WTC11 (cell line): ENCODE measurements around the gene GALNT9. TPM values are rescaled to one million over a fixed set of nuclear protein-coding genes. Genes with fewer than 3 reads are reported as not detected.

Experiments used
- ATF1 ChIP-seq: sonication (generic); formaldehyde crosslinking; IDR thresholded peaks from 2 replicates; pipeline ENCODE4 v1.8.1; 2023; ENCODE audit warnings: mild to moderate bottlenecking, moderate library complexity, missing genetic modification reagents
- CREM ChIP-seq: sonication (generic); formaldehyde crosslinking; IDR thresholded peaks from 2 replicates; pipeline ENCODE4 v1.8.1; 2022; ENCODE audit warnings: mild to moderate bottlenecking, missing genetic modification reagents, moderate library complexity
- ELF4 ChIP-seq: sonication (generic); formaldehyde crosslinking; IDR thresholded peaks from 2 replicates; pipeline ENCODE4 v1.8.1; 2022; ENCODE audit warnings: low read depth, mild to moderate bottlenecking, moderate library complexity, missing genetic modification reagents
- EMX1 ChIP-seq: fragments of 250-450 bp; sonication (Bioruptor Pico); IDR thresholded peaks from 2 replicates; pipeline ENCODE4 v1.8.0; 2021; ENCODE audit warnings: mild to moderate bottlenecking
- FOXJ3 ChIP-seq: sonication (generic); formaldehyde crosslinking; IDR thresholded peaks from 2 replicates; pipeline ENCODE4 v1.9.0; 2021; ENCODE audit warnings: missing genetic modification reagents, mild to moderate bottlenecking, borderline replicate concordance
- JAZF1 ChIP-seq: fragments of 250-450 bp; sonication (Bioruptor Pico); IDR thresholded peaks from 2 replicates; pipeline ENCODE4 v1.9.0; 2021; ENCODE audit warnings: moderate library complexity, mild to moderate bottlenecking, inconsistent platforms
- MYBL2 ChIP-seq: sonication (generic); formaldehyde crosslinking; IDR thresholded peaks from 2 replicates; pipeline ENCODE4 v1.8.1; 2023; ENCODE audit warnings: mild to moderate bottlenecking, moderate library complexity, missing genetic modification reagents
- NFE2L1 ChIP-seq: sonication (generic); formaldehyde crosslinking; IDR thresholded peaks from 2 replicates; pipeline ENCODE4 v1.8.1; 2023; ENCODE audit warnings: missing genetic modification reagents
- RORB ChIP-seq: fragments of 250-450 bp; sonication (Bioruptor Pico); IDR thresholded peaks from 2 replicates; pipeline ENCODE4 v1.9.0; 2021; ENCODE audit warnings: mild to moderate bottlenecking
- SP1 ChIP-seq: sonication (generic); formaldehyde crosslinking; conservative IDR thresholded peaks from 2 replicates; pipeline ENCODE4 v1.8.1; 2022; ENCODE audit warnings: missing genetic modification reagents
- ZBTB21 ChIP-seq: sonication (generic); formaldehyde crosslinking; IDR thresholded peaks from 2 replicates; pipeline ENCODE4 v1.8.1; 2023; ENCODE audit warnings: mild to moderate bottlenecking, missing genetic modification reagents, borderline replicate concordance
- ZNF121 ChIP-seq: sonication (generic); formaldehyde crosslinking; IDR thresholded peaks from 2 replicates; pipeline ENCODE4 v1.8.0; 2023; ENCODE audit warnings: missing genetic modification reagents
- ZNF138 ChIP-seq: sonication (generic); formaldehyde crosslinking; conservative IDR thresholded peaks from 2 replicates; pipeline ENCODE4 v1.8.1; 2022; ENCODE audit warnings: mild to moderate bottlenecking, moderate library complexity, missing genetic modification reagents
- ZNF219 ChIP-seq: sonication (generic); formaldehyde crosslinking; IDR thresholded peaks from 2 replicates; pipeline ENCODE4 v1.8.0; 2023; ENCODE audit warnings: missing genetic modification reagents, mild to moderate bottlenecking, borderline replicate concordance
- ZNF263 ChIP-seq: sonication (generic); formaldehyde crosslinking; IDR thresholded peaks from 2 replicates; pipeline ENCODE4 v1.8.1; 2022; ENCODE audit warnings: low read depth, mild to moderate bottlenecking, moderate library complexity, missing genetic modification reagents
- ZNF396 ChIP-seq: fragments of 250-450 bp; sonication (Bioruptor Pico); IDR thresholded peaks from 2 replicates; pipeline ENCODE4 v1.8.0; 2021; ENCODE audit warnings: mild to moderate bottlenecking, moderate library complexity, borderline replicate concordance
- ZNF416 ChIP-seq: fragments of 250-450 bp; sonication (Bioruptor Pico); IDR thresholded peaks from 2 replicates; pipeline ENCODE4 v1.9.0; 2021; ENCODE audit warnings: mild to moderate bottlenecking, inconsistent platforms
- ZNF423 ChIP-seq: fragments of 250-450 bp; sonication (Bioruptor Pico); IDR thresholded peaks from 2 replicates; pipeline ENCODE4 v2.1.2; 2022; ENCODE audit warnings: mild to moderate bottlenecking, moderate library complexity
- ZNF671 ChIP-seq: fragments of 250-450 bp; sonication (Bioruptor Pico); IDR thresholded peaks from 2 replicates; pipeline ENCODE4 v1.8.0; 2021; ENCODE audit warnings: mild to moderate bottlenecking
- total RNA-seq: library from RNA; stranded (reverse); gene quantifications from 3 replicates; pipeline ENCODE4 v1.2.3, GENCODE V29; 2021
- TF ChIP-seq, protein P1 (sequence below): fragments of 250-450 bp; sonication (Bioruptor Pico); IDR thresholded peaks from 2 replicates; pipeline ENCODE4 v1.9.0; 2021; ENCODE audit warnings: mild to moderate bottlenecking, borderline replicate concordance
- TF ChIP-seq, protein P2 (sequence below): sonication (generic); formaldehyde crosslinking; IDR thresholded peaks from 2 replicates; pipeline ENCODE4 v1.8.1; 2023; ENCODE audit warnings: mild to moderate bottlenecking, missing genetic modification reagents
- TF ChIP-seq, protein P3 (sequence below): sonication (generic); formaldehyde crosslinking; IDR thresholded peaks from 2 replicates; pipeline ENCODE4 v1.8.1; 2022; ENCODE audit warnings: mild to moderate bottlenecking, moderate library complexity, missing genetic modification reagents
- TF ChIP-seq, protein P4 (sequence below): sonication (generic); formaldehyde crosslinking; IDR thresholded peaks from 2 replicates; pipeline ENCODE4 v1.8.0; 2022; ENCODE audit warnings: mild to moderate bottlenecking, missing genetic modification reagents
- TF ChIP-seq, protein P5 (sequence below): sonication (generic); formaldehyde crosslinking; IDR thresholded peaks from 2 replicates; pipeline ENCODE4 v1.8.1; 2022; ENCODE audit warnings: low read depth, missing genetic modification reagents, borderline replicate concordance
- TF ChIP-seq, protein P6 (sequence below): sonication (generic); formaldehyde crosslinking; IDR thresholded peaks from 2 replicates; pipeline ENCODE4 v1.8.0; 2022; ENCODE audit warnings: mild to moderate bottlenecking, missing genetic modification reagents
- TF ChIP-seq, protein P7 (sequence below): fragments of 250-450 bp; sonication (Bioruptor Pico); IDR thresholded peaks from 2 replicates; pipeline ENCODE4 v1.9.0; 2021; ENCODE audit warnings: mild to moderate bottlenecking
- TF ChIP-seq, protein P8 (sequence below): sonication (generic); formaldehyde crosslinking; IDR thresholded peaks from 2 replicates; pipeline ENCODE4 v1.8.1; 2023; ENCODE audit warnings: mild to moderate bottlenecking, missing genetic modification reagents

Gene GALNT9
- total RNA-seq, 1 experiment from 2014 or later, result 0.90 TPM

DNA sequence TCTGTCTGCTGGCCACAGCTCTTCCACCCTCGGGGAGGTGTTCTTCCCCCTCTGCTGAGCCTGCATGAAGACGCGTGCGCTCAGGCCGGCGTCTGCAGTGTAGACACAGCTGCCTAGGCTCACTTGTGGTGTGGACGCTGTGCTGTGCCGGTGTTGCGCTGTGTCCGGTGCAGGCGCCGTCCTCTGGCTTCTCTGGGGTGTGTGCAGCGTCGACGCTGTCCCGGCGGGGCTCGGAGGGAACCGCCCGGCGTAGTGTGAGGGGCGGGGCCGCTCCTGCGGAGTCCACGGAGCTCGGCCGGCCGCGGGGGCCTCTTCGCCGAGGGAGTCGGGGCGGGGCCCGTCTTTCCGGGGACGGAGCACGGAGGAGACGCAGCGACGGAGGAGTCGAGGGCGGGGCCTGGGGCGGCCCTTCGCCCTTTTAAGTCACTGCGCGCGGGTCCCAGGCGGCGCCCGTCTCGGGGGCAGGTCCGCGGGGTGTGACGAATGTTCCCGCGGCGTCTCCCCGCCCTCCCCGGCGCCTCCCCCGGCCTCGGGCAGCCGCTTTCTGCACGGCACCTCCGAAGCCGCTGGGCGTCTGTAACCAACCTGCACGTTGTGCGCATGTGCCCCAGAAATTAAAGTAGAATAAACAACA, 139.9 kb downstream of the GALNT9 start (continued):
- TF ChIP-seq, protein P1, sequence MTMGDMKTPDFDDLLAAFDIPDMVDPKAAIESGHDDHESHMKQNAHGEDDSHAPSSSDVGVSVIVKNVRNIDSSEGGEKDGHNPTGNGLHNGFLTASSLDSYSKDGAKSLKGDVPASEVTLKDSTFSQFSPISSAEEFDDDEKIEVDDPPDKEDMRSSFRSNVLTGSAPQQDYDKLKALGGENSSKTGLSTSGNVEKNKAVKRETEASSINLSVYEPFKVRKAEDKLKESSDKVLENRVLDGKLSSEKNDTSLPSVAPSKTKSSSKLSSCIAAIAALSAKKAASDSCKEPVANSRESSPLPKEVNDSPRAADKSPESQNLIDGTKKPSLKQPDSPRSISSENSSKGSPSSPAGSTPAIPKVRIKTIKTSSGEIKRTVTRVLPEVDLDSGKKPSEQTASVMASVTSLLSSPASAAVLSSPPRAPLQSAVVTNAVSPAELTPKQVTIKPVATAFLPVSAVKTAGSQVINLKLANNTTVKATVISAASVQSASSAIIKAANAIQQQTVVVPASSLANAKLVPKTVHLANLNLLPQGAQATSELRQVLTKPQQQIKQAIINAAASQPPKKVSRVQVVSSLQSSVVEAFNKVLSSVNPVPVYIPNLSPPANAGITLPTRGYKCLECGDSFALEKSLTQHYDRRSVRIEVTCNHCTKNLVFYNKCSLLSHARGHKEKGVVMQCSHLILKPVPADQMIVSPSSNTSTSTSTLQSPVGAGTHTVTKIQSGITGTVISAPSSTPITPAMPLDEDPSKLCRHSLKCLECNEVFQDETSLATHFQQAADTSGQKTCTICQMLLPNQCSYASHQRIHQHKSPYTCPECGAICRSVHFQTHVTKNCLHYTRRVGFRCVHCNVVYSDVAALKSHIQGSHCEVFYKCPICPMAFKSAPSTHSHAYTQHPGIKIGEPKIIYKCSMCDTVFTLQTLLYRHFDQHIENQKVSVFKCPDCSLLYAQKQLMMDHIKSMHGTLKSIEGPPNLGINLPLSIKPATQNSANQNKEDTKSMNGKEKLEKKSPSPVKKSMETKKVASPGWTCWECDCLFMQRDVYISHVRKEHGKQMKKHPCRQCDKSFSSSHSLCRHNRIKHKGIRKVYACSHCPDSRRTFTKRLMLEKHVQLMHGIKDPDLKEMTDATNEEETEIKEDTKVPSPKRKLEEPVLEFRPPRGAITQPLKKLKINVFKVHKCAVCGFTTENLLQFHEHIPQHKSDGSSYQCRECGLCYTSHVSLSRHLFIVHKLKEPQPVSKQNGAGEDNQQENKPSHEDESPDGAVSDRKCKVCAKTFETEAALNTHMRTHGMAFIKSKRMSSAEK, result no peak
- TF ChIP-seq FOXJ3 (CRISPR knock-in tag) (no peak), NFE2L1 (CRISPR knock-in tag) (no peak), JAZF1 (CRISPR knock-in tag) (no peak), ZNF138 (CRISPR knock-in tag) (no peak), ZNF121 (CRISPR knock-in tag) (no peak), ZNF219 (no peak), MYBL2 (CRISPR knock-in tag) (no peak), ZBTB21 (CRISPR knock-in tag) (no peak), ELF4 (CRISPR knock-in tag) (no peak), ZNF396 (CRISPR knock-in tag) (no peak), CREM (no peak), ZNF263 (CRISPR knock-in tag) (no peak), EMX1 (CRISPR knock-in tag) (no peak), ATF1 (CRISPR knock-in tag) (peak; percentile 47; the same call in 1 of the 2 replicates), ZNF416 (no peak), RORB (CRISPR knock-in tag) (no peak), ZNF423 (CRISPR knock-in tag) (no peak), ZNF671 (CRISPR knock-in tag) (no peak), SP1 (CRISPR knock-in tag) (no peak)
- TF ChIP-seq, protein P2, sequence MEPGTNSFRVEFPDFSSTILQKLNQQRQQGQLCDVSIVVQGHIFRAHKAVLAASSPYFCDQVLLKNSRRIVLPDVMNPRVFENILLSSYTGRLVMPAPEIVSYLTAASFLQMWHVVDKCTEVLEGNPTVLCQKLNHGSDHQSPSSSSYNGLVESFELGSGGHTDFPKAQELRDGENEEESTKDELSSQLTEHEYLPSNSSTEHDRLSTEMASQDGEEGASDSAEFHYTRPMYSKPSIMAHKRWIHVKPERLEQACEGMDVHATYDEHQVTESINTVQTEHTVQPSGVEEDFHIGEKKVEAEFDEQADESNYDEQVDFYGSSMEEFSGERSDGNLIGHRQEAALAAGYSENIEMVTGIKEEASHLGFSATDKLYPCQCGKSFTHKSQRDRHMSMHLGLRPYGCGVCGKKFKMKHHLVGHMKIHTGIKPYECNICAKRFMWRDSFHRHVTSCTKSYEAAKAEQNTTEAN, result no peak
- TF ChIP-seq, protein P3, sequence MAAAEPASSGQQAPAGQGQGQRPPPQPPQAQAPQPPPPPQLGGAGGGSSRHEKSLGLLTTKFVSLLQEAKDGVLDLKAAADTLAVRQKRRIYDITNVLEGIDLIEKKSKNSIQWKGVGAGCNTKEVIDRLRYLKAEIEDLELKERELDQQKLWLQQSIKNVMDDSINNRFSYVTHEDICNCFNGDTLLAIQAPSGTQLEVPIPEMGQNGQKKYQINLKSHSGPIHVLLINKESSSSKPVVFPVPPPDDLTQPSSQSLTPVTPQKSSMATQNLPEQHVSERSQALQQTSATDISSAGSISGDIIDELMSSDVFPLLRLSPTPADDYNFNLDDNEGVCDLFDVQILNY (CRISPR knock-in tag), result peak; percentile 40; the same call in 1 of the 2 replicates
- TF ChIP-seq, protein P4, sequence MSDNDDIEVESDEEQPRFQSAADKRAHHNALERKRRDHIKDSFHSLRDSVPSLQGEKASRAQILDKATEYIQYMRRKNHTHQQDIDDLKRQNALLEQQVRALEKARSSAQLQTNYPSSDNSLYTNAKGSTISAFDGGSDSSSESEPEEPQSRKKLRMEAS (CRISPR knock-in tag), result peak; percentile 57; the same call in 1 of the 2 replicates
- TF ChIP-seq, protein P5, sequence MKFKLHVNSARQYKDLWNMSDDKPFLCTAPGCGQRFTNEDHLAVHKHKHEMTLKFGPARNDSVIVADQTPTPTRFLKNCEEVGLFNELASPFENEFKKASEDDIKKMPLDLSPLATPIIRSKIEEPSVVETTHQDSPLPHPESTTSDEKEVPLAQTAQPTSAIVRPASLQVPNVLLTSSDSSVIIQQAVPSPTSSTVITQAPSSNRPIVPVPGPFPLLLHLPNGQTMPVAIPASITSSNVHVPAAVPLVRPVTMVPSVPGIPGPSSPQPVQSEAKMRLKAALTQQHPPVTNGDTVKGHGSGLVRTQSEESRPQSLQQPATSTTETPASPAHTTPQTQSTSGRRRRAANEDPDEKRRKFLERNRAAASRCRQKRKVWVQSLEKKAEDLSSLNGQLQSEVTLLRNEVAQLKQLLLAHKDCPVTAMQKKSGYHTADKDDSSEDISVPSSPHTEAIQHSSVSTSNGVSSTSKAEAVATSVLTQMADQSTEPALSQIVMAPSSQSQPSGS (CRISPR knock-in tag), result no peak
- TF ChIP-seq, protein P6, sequence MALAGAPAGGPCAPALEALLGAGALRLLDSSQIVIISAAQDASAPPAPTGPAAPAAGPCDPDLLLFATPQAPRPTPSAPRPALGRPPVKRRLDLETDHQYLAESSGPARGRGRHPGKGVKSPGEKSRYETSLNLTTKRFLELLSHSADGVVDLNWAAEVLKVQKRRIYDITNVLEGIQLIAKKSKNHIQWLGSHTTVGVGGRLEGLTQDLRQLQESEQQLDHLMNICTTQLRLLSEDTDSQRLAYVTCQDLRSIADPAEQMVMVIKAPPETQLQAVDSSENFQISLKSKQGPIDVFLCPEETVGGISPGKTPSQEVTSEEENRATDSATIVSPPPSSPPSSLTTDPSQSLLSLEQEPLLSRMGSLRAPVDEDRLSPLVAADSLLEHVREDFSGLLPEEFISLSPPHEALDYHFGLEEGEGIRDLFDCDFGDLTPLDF (CRISPR knock-in tag), result no peak
- TF ChIP-seq, protein P7, sequence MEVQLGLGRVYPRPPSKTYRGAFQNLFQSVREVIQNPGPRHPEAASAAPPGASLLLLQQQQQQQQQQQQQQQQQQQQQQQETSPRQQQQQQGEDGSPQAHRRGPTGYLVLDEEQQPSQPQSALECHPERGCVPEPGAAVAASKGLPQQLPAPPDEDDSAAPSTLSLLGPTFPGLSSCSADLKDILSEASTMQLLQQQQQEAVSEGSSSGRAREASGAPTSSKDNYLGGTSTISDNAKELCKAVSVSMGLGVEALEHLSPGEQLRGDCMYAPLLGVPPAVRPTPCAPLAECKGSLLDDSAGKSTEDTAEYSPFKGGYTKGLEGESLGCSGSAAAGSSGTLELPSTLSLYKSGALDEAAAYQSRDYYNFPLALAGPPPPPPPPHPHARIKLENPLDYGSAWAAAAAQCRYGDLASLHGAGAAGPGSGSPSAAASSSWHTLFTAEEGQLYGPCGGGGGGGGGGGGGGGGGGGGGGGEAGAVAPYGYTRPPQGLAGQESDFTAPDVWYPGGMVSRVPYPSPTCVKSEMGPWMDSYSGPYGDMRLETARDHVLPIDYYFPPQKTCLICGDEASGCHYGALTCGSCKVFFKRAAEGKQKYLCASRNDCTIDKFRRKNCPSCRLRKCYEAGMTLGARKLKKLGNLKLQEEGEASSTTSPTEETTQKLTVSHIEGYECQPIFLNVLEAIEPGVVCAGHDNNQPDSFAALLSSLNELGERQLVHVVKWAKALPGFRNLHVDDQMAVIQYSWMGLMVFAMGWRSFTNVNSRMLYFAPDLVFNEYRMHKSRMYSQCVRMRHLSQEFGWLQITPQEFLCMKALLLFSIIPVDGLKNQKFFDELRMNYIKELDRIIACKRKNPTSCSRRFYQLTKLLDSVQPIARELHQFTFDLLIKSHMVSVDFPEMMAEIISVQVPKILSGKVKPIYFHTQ (CRISPR knock-in tag), result no peak
- TF ChIP-seq, protein P8, sequence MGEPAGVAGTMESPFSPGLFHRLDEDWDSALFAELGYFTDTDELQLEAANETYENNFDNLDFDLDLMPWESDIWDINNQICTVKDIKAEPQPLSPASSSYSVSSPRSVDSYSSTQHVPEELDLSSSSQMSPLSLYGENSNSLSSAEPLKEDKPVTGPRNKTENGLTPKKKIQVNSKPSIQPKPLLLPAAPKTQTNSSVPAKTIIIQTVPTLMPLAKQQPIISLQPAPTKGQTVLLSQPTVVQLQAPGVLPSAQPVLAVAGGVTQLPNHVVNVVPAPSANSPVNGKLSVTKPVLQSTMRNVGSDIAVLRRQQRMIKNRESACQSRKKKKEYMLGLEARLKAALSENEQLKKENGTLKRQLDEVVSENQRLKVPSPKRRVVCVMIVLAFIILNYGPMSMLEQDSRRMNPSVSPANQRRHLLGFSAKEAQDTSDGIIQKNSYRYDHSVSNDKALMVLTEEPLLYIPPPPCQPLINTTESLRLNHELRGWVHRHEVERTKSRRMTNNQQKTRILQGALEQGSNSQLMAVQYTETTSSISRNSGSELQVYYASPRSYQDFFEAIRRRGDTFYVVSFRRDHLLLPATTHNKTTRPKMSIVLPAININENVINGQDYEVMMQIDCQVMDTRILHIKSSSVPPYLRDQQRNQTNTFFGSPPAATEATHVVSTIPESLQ, result no peak
